Mesenchymal stem cell (in vitro differentiated cells and primary cell): Measurements from ENCODE around the gene SNX25.
"Not testable (repeated sequence)": the region's sequence is repeated elsewhere in the genome, so short reads cannot be mapped to it uniquely, and the experiment has no call there.

Experiments
- DNase-seq: peaks from one replicate; pipeline ENCODE4 v3.0.0-alpha.2; 2013
- H2AFZ ChIP-seq: one replicate; pipeline ENCODE4 v1.6.1; 2013; ENCODE audit warnings: low read depth, mild to moderate bottlenecking, control low read depth, inconsistent platforms, low read length, moderate library complexity
- H2AK5ac ChIP-seq: 2 replicates; pipeline ENCODE4 v1.6.1; 2013; ENCODE audit warnings: low read length, moderate library complexity, mild to moderate bottlenecking, inconsistent platforms; ENCODE audit not compliant: severe bottlenecking
- H2BK120ac ChIP-seq: one replicate; pipeline ENCODE4 v1.6.1; 2013; ENCODE audit warnings: low read depth, mild to moderate bottlenecking, inconsistent platforms, low read length, moderate library complexity
- H2BK12ac ChIP-seq, 2 experiments: one replicate each; pipeline ENCODE4 v1.6.1; 2013; ENCODE audit warnings: inconsistent platforms in 2 of 2, low read length in 2 of 2, mild to moderate bottlenecking in 2 of 2, moderate library complexity in 2 of 2, control low read depth in 1 of 2
- H2BK15ac ChIP-seq: one replicate; pipeline ENCODE4 v1.6.1; 2013; ENCODE audit warnings: mild to moderate bottlenecking, low read depth, inconsistent platforms; ENCODE audit not compliant: poor library complexity, severe bottlenecking
- H2BK5ac ChIP-seq: 2 replicates; pipeline ENCODE4 v1.6.1; 2013; ENCODE audit warnings: low read depth, mild to moderate bottlenecking, low read length, control low read depth, inconsistent platforms; ENCODE audit not compliant: poor library complexity, severe bottlenecking
- H3K14ac ChIP-seq, 2 experiments: one replicate each; pipeline ENCODE4 v1.6.1; 2013; ENCODE audit warnings: inconsistent platforms in 2 of 2, low read length in 2 of 2, control low read depth in 1 of 2, mild to moderate bottlenecking in 1 of 2, moderate library complexity in 1 of 2
- H3K18ac ChIP-seq, 2 experiments: one replicate each; pipeline ENCODE4 v1.6.1; 2013; ENCODE audit warnings: inconsistent platforms in 2 of 2, low read length in 2 of 2, control low read depth in 1 of 2, low read depth in 1 of 2, mild to moderate bottlenecking in 1 of 2
- H3K23ac ChIP-seq, 2 experiments: one replicate each; pipeline ENCODE4 v1.6.1; 2013; ENCODE audit warnings: inconsistent platforms in 2 of 2, low read length in 2 of 2, mild to moderate bottlenecking in 2 of 2, moderate library complexity in 2 of 2, control low read depth in 1 of 2
- H3K27ac ChIP-seq: 2 replicates; pipeline ENCODE4 v1.5.1; 2013; ENCODE audit warnings: mild to moderate bottlenecking, moderate library complexity, low read length, control low read depth, inconsistent platforms; ENCODE audit not compliant: poor library complexity, severe bottlenecking
- H3K27me3 ChIP-seq, 2 experiments: 2 replicates each; pipeline versions ENCODE4 v1.6.1 to v1.7.0; 2013; ENCODE audit warnings: low read length in 2 of 2, mild to moderate bottlenecking in 2 of 2, moderate library complexity in 2 of 2, control low read depth in 1 of 2, inconsistent platforms in 1 of 2; ENCODE audit not compliant: control insufficient read depth in 1 of 2, insufficient read depth in 1 of 2
- H3K36me3 ChIP-seq, 2 experiments: 2 replicates each; pipeline versions ENCODE4 v1.6.1 to v1.7.0; 2013; ENCODE audit warnings: low read length in 2 of 2, control low read depth in 1 of 2, inconsistent platforms in 1 of 2, low read depth in 1 of 2, mild to moderate bottlenecking in 1 of 2; ENCODE audit not compliant: insufficient read depth in 2 of 2, control insufficient read depth in 1 of 2
- H3K4ac ChIP-seq, 2 experiments: one replicate each; pipeline ENCODE4 v1.6.1; 2013; ENCODE audit warnings: inconsistent platforms in 2 of 2, low read length in 2 of 2, mild to moderate bottlenecking in 2 of 2, moderate library complexity in 2 of 2, control low read depth in 1 of 2, low read depth in 1 of 2
- H3K4me1 ChIP-seq: 2 replicates; pipeline ENCODE4 v1.6.1; 2013; ENCODE audit warnings: low read depth, low read length, control low read depth; ENCODE audit not compliant: control insufficient read depth, insufficient read depth
- H3K4me2 ChIP-seq: 2 replicates; pipeline ENCODE4 v1.6.1; 2013; ENCODE audit warnings: low read length, mild to moderate bottlenecking, inconsistent platforms; ENCODE audit not compliant: poor library complexity, severe bottlenecking
- H3K4me3 ChIP-seq, 2 experiments: 2 replicates each; pipeline versions ENCODE4 v1.5.1 to v1.7.0; 2013; ENCODE audit warnings: low read length in 2 of 2, mild to moderate bottlenecking in 2 of 2, control low read depth in 1 of 2, low read depth in 1 of 2; ENCODE audit not compliant: insufficient read depth in 1 of 2
- H3K79me1 ChIP-seq: replicated peaks from 2 replicates; pipeline ENCODE4 v1.6.1; 2013; ENCODE audit warnings: mild to moderate bottlenecking, control low read depth, low read length, inconsistent platforms; ENCODE audit not compliant: poor library complexity, severe bottlenecking
- H3K9ac ChIP-seq: 2 replicates; pipeline ENCODE4 v1.7.0; 2013; ENCODE audit warnings: mild to moderate bottlenecking, low read length, moderate library complexity
- H3K9me3 ChIP-seq: 2 replicates; pipeline ENCODE4 v1.7.0; 2013; ENCODE audit warnings: mild to moderate bottlenecking, low read length; ENCODE audit not compliant: control insufficient read depth
- H4K8ac ChIP-seq: one replicate; pipeline ENCODE4 v1.6.1; 2013; ENCODE audit warnings: inconsistent platforms, mild to moderate bottlenecking, low read length, moderate library complexity
- H4K91ac ChIP-seq: one replicate; pipeline ENCODE4 v1.6.1; 2013; ENCODE audit warnings: mild to moderate bottlenecking, low read length, inconsistent platforms
- WGBS: methylation state at CpG from one replicate; pipeline ENCODE4 v1.1.7; 2013; ENCODE audit warnings: mixed read lengths; 5-methylcytosine and 5-hydroxymethylcytosine counted together

Gene SNX25

DNA sequence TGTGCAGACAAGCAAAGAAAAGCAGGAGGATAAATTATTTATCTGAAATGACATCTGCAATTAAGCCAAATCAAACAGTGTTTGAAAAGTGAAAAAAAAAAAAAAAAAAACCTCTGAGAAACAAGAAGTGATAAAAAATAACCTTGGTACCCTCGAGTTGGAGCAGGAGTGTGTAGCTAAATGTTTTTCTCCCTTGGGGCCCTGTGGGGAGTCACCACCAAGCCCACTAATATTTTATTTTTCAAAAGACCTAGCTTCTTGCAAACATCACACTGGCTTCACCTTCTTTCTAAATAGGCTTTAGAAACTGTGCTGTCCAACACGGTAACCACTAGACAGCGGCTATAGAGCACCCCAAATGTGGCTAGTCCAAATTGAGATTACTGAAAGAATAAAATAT, 47.7 kb downstream of the SNX25 start:
- H2BK15ac ChIP-seq: no peak overlapping the region
- H3K79me1 ChIP-seq: peaks cover 24% of the 10 kb centered on the region
- H4K91ac ChIP-seq: no peak overlapping the region
- H3K4me3 ChIP-seq: no peak overlapping the region
- DNase-seq: no peak
- no peak overlapping the region for H3K4me2 ChIP-seq
- no peaks in the 10 kb centered on the region for H3K9me3 ChIP-seq
- no peaks in the 10 kb centered on the region for H3K27me3 ChIP-seq
- peaks cover 9% of the 10 kb centered on the region for H3K4me1 ChIP-seq
- H2BK120ac ChIP-seq: peak overlapping the region; percentile 34
- H3K18ac ChIP-seq: peak overlapping the region in 1 of 2 experiments; percentile 54
- WGBS: 92% methylated on average over 3 of the region's 3 CpGs
- H2AFZ ChIP-seq: no peak overlapping the region
- H3K36me3 ChIP-seq: peaks cover 0 to 3% of the 10 kb centered on the region in 2 experiments
- no peak overlapping the region for H2BK12ac ChIP-seq
- no peak overlapping the region for H3K4ac ChIP-seq
- H3K9ac ChIP-seq: no peak overlapping the region
- no peak overlapping the region for H4K8ac ChIP-seq
- H3K14ac ChIP-seq: no peak overlapping the region
- no peak overlapping the region for H3K27ac ChIP-seq
- no peak overlapping the region for H3K23ac ChIP-seq
- peak overlapping the region; percentile 88 for H2AK5ac ChIP-seq
- peak overlapping the region; percentile 14 for H2BK5ac ChIP-seq

DNA sequence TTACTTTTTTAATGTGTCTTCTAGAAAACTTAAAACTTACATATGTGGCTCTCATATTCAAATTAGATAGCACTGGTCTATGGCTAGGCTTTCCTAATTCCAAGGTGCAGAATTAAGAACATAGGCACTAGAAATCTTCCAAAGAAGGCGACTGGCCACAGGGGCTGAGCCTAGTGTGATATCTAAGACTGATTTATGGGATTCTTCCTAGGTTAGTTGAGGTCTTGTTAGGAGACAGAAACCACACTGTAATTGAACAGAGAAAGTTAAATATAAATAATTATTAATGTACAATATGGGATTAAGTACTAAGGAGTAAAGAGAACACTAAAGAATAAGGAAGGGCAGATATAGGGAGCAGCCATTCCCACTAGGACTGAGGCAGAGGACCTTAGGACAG, 48.3 kb downstream of the SNX25 start:
- Histone ChIP-seq H2AFZ (no peak overlapping the region), H3K23ac (no peak overlapping the region), H3K4me1 (peaks cover 9% of the 10 kb centered on the region), H2BK12ac (peak overlapping the region in 1 of 2 experiments; percentile 81), H3K4me2 (no peak overlapping the region), H3K18ac (no peak overlapping the region), H3K79me1 (peaks cover 24% of the 10 kb centered on the region), H4K91ac (no peak overlapping the region), H3K9me3 (no peaks in the 10 kb centered on the region), H3K36me3 (peaks cover 2 to 3% of the 10 kb centered on the region in 2 experiments), H3K27ac (no peak overlapping the region), H4K8ac (no peak overlapping the region), H2BK120ac (no peak overlapping the region), H2BK15ac (no peak overlapping the region), H3K9ac (no peak overlapping the region), H2BK5ac (no peak overlapping the region), H3K4ac (peak overlapping the region; percentile 55 to 100), H3K4me3 (no peak overlapping the region), H3K27me3 (no peaks in the 10 kb centered on the region), H3K14ac (no peak overlapping the region), H2AK5ac (peak overlapping the region; percentile 51)
- DNase-seq: no peak
- WGBS: 67% methylated on average over 1 of the region's 1 CpG

DNA sequence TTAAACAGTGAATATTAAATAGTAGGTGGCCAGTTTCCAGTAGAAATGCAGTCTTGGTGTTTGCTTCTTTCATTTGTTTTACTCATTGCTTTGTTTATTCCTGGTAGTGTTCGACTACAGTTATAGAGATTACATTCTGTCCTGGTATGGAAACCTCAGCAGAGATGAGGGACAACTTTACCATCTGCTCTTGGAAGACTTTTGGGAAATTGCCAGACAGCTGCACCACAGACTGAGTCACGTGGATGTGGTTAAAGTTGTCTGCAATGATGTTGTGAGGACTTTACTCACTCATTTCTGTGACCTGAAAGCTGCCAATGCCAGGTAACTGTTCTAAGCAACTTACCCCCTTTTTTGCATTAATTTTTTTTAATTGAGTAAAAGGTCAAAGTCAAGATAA, 49.3 kb downstream of the SNX25 start:
- H3K4ac ChIP-seq, H3K4me2 ChIP-seq, H2BK12ac ChIP-seq, H2AK5ac ChIP-seq, H3K18ac ChIP-seq, H3K4me1 ChIP-seq, H2BK15ac ChIP-seq, H3K9ac ChIP-seq, H3K27me3 ChIP-seq, H4K8ac ChIP-seq, H3K23ac ChIP-seq, H4K91ac ChIP-seq, H3K4me3 ChIP-seq, H3K36me3 ChIP-seq, H3K9me3 ChIP-seq, H2AFZ ChIP-seq, H2BK5ac ChIP-seq, H3K14ac ChIP-seq, H2BK120ac ChIP-seq: not testable (repeated sequence)
- H3K79me1 ChIP-seq: peaks cover 28% of the 10 kb centered on the region
- peak; percentile 90 for DNase-seq
- 0% methylated on average over 1 of the region's 2 CpGs for WGBS
- peak overlapping the region; percentile 43 for H3K27ac ChIP-seq

DNA sequence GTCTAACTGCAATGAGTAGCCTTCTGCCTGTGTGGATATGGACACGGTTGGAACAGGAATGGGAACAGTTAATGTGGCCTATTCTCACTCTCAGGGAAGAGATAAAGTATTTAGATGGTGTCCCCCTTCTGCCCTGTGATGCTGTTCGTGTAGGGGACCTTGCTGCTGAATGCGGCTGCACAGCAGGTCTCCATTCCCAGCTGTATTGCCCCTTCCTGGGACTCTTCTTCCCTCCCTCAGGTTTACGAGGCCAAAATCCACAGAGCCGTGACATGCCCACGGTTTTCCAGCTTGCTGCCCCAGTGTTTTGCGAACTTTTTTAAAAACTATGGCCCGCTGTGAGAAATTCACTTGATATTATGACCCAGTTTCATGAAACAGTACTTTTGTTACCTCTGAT, 50.3 kb downstream of the SNX25 start:
- Histone ChIP-seq H3K4me3 (no peak overlapping the region), H2AK5ac (peak overlapping the region; percentile 92), H3K27ac (no peak overlapping the region), H4K91ac (peak overlapping the region; percentile 3), H3K9ac (no peak overlapping the region), H3K27me3 (no peaks in the 10 kb centered on the region), H3K36me3 (peaks cover 3 to 7% of the 10 kb centered on the region in 2 experiments), H2BK15ac (no peak overlapping the region), H3K79me1 (peaks cover 25% of the 10 kb centered on the region), H4K8ac (no peak overlapping the region), H2AFZ (no peak overlapping the region), H3K14ac (no peak overlapping the region), H3K18ac (peak overlapping the region in 1 of 2 experiments; percentile 85), H3K4me1 (peaks cover 9% of the 10 kb centered on the region), H3K4me2 (no peak overlapping the region), H2BK12ac (peak overlapping the region; percentile 6 to 96), H3K9me3 (no peaks in the 10 kb centered on the region), H3K4ac (peak overlapping the region in 1 of 2 experiments; percentile 92), H2BK120ac (peak overlapping the region; percentile 44), H2BK5ac (no peak overlapping the region), H3K23ac (no peak overlapping the region)
- WGBS: 92% methylated on average over 8 of the region's 8 CpGs
- no peak for DNase-seq
